NCI-H345 (cell line): ENCODE results near the gene SLC25A47.
"Not testable (repeated sequence)": the region's sequence is repeated elsewhere in the genome, so short reads cannot be mapped to it uniquely, and the experiment has no call there.

Experiments
- DNase-seq: peaks from one replicate; lab custom pipeline; 2025; lab: John Stamatoyannopoulos, UW

SLC25A47 gene

DNA sequence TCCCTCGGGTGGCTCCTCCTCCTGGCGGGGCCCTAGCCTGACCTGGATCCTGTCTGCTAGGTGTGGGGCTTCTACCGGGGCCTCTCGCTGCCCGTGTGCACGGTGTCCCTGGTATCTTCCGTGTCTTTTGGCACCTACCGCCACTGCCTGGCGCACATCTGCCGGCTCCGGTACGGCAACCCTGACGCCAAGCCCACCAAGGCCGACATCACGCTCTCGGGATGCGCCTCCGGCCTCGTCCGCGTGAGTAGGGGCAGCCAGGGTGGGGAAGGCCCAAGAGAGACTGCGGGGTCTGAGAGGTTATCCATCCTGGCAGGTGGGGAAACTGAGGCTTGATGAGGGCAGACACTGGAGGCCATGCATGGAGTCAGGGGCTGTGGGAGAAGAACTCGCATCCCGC, 4.0 kb downstream of the SLC25A47 start:
- no peak for DNase-seq

- no peak for DNase-seq
Measured at GRCh38 chr14:100328495-100329163, 5.5 kb downstream of the SLC25A47 start.

DNA sequence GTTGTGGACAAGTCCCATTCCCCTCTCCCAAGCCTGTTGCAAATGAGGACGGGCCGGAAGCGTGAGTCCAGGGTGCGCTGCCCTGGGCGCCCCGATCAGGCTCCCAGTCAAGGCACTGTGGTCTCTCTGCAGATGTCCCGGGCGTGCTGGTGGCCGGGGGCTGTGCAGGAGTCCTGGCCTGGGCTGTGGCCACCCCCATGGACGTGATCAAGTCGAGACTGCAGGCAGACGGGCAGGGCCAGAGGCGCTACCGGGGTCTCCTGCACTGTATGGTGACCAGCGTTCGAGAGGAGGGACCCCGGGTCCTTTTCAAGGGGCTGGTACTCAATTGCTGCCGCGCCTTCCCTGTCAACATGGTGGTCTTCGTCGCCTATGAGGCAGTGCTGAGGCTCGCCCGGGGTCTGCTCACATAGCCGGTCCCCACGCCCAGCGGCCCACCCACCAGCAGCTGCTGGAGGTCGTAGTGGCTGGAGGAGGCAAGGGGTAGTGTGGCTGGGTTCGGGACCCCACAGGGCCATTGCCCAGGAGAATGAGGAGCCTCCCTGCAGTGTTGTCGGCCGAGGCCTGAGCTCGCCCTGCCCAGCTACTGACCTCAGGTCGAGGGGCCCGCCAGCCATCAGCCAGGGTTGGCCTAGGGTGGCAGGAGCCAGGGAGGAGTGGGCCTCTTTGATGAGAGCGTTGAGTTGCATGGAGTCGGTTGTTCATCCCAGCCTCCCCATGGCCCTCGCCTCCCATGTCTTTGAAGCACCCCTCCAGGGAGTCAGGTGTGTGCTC, 6.3 kb downstream of the SLC25A47 start:
- no peak for DNase-seq

DNA sequence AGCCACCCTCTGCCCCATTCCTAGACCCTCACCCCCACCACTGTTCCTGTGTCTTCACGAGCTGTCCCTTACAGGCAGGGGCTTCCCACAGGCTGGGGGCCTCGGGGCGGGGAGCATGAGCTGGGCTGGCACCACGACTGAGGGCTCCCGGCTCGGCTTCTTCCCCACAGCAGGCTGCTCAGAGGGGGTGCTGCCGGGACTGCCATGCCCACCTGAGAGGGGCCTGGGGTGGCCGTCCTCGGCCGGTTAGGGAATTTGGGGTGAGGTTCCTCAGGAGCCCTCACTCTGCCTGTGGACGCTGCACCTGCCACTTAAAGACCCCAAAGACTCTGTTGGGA, 6.8 kb downstream of the SLC25A47 start:
- no peak for DNase-seq

DNA sequence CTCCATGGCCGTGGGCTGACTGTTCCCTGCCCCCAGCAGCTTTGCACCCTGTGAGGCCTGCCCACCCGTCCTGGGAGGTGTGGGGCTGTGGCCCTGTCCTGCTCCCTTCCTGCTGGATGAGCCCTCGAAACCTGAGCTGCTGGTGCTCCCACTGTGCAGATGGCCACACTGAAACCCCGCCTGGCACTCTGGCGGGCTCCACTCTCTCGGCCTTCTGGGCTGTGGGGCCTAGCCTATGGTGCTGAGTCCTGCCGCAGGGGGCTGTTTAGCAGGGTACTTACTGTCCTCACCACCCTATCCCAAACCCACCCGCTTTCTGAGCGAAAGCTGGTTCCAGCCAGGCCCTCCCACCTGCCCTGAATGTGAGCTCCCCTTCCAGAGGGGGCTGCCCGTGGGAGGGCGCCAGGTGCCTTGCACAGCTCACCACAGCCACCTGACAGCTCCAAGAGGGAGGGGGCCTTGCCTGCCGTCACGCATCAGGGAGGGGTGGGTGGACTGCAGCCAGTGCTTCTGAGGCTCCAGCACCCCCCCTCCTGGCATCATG, 7.3 kb downstream of the SLC25A47 start:
- DNase-seq, result peak; percentile 66

DNA sequence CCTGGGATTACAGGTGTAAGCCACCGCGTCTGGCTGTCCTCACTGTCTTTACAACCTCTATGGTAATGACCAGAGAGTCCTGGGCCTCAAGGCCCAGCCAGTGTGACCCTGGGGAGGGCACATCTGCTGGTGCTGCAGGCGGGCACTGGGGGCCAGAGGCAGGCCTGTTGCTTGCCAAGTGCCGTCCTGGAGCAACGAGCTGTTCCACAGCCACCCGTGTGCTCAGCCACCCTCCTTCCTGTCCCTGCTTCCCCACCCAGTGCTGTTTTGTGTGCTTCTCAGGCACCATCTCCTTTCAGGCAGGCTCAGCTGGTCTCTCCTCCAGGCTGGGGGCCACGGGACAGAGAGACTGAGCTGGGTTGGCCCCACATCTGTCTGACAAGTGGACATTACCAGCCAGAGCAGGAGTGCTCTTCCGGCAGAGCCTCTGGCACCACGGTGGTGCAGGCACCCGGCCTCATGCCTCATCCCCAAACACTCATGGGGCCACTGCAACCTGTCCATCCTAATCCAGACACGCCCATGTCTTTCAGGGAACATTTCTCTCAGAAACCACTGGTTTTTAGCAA, 9.0 kb downstream of the SLC25A47 start:
- DNase-seq, result no peak

- DNase-seq, result peak; percentile 85
Measured at GRCh38 chr14:100332797-100333196, 9.7 kb downstream of the SLC25A47 start.

DNA sequence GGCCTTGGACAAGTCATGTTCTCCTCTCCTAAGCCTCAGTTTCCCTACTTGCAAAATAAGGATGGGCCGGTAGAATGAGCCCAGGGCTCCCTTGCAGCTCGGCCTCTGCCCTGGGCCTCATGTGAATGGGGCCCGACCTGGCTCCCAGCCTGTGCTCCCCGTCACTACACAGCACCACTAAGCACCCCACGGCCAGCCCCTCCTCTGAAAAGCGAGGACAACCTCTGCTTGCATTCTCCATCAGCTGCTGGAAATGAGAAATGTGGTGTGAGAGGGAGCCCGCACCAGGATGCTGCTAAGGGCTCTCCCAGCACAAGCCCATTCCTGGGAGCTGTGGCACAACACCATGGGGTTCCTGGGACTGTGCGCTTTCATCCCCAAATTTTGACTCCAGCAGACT, 10.2 kb downstream of the SLC25A47 start:
- no peak for DNase-seq

GRCh38 chr14:100333827-100334226, 10.7 kb downstream of the SLC25A47 start:
- no peak for DNase-seq

- no peak for DNase-seq
Measured at GRCh38 chr14:100334904-100335303, 11.8 kb downstream of the SLC25A47 start.

DNA sequence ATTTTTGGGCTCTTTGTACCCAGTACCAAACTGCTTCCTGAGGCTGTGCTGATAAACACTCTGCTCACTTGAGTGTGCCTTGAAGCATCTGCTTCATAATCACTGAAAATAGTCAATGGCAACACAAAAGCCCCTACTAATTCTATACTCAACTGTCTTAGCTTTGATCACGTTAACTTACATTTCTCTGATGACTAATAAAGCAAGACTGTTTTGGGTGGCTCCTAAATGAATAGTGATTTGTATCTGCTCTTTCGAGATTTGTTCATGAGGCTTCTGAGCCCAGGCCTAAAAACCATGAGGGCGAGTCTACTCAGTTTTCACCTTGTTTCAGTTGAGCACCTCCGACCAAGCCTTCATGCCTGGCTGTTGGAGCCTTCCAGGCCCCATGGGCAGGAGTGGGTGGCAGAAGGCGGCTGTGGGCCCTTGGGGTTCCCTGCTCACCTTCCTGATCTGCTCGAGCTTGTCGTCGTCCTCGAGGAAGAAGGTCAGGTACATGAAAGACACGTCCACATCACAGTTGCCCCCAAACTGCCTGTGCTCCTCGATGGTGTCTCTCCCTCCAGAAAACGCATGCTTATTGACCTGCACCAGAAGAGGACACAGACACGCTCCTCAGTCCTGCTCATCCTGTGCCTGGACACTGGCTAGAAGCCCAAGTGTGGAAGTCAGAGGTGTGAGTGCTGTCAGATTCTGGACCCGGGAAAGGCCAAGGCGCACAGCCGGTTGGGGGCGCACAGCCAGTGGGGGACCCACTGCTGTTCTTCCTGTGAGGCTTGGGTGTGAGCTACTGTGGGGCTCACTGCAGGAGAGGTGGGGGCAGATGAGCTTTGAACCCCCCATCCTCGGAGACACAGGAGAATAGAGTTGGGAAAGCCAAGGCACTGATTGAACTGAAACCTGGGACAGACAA, 13.7 kb downstream of the SLC25A47 start:
- DNase-seq, result no peak

GRCh38 chr14:100339766-100340422, 16.8 kb downstream of the SLC25A47 start:
- DNase-seq, result no peak

DNA sequence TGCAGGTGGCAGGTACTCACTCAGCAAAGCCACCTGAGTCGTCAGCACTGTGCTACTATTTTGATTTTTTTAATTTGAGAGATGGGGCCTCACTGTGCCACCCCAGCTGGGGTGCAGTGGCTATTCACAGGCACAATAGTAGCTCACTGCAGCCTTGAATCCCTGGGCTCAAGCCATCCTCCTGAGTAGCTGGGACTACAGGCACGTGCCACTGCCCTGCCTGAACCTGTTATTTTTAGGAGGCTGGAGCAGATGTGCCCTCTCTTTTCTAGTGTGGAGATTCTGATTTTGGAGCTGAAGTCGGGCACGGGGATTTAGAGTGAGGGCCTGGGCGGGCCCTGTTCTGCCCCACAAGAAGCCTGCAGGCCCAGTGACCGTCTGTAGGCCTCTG, 17.3 kb downstream of the SLC25A47 start:
- DNase-seq, result no peak

DNA sequence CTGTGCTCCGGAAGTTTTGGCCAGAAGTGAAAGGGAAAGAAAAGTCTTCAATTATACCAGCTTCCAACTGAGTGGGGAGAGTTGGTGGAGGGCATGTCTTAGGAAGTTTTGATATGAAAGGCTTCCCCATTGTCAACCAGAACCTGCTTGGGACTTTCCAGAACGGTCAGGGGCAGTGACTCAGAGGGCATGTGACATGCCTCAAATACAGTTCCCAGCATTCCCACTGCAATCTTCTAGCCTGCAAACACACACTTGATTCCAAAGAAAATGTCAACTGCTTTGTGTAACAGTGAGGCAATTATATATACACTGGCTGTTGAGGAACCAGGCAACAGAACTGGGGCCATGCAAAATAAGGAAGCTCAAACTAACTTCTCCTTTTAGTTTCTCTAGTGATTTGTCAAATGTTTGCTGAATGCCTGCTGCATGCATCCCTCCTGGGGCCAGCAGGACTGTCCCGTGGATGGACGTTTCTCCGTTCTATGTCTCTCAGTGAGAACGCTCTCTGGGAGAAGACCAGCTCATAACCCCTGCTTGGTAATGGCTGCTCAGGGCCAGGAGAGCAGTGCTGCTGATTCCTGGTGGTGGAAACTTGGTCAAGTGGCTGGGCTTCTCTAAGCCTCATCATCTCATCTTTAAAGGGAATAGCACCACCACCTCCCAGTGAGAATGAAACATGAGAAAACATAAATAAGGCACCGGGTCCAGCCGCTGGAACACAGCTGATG, 18.3 kb downstream of the SLC25A47 start:
- no peak for DNase-seq

- DNase-seq, result no peak
Measured at GRCh38 chr14:100342195-100342594, 19.1 kb downstream of the SLC25A47 start.

GRCh38 chr14:100342826-100343225, 19.7 kb downstream of the SLC25A47 start:
- DNase-seq, result not testable (repeated sequence)

GRCh38 chr14:100344657-100345056, 21.5 kb downstream of the SLC25A47 start:
- DNase-seq, result not testable (repeated sequence)

DNA sequence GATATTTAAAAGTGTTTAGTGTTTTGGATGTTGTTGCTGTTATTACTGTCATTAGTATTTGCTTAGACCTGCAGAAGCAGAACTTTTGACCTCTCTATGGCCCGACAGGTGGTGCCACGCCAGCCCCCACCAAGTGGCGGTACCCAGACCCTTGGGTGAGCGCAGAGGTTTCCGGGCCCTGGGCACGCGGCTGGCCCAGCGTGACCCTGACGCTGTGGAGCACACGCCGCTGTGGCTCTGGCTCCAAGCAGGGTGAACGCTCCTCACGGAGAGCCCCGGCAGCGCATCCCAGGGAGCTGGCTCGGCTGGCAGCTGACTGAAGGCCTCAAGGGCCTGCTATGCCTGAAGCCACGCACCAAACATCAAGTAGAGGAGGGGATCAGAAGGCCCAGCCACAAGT, 22.6 kb downstream of the SLC25A47 start:
- no peak for DNase-seq

- no peak for DNase-seq
Measured at GRCh38 chr14:100346306-100347091, 23.4 kb downstream of the SLC25A47 start.

- peak; percentile 84 for DNase-seq
Measured at GRCh38 chr14:100348253-100348729, 25.2 kb downstream of the SLC25A47 start.
